ENCODE data around the gene SETBP1. TPM values are rescaled to one million over a fixed set of nuclear protein-coding genes. Genes with fewer than 3 reads are reported as not detected.

SETBP1 gene
- total and polyA plus RNA-seq, 2 of the 8 experiments (the other 6 are each of a cell fraction or from before 2014, with no cell fraction given), result 2.0 to 6.5 TPM

GRCh38 chr18:44709307-44710126 lies 28.8 kb downstream of the SETBP1 start:
- H4K8ac ChIP-seq (ENCODE audit: extremely low read depth, insufficient read depth, low read length), result no peak overlapping the region
- no peaks in the 10 kb centered on the region for H4K20me1 ChIP-seq (replicated peaks in 1 of 2; ENCODE audit: control insufficient read depth in 1 of 2, insufficient read depth in 2 of 2, low read length in 2 of 2)
- H3K27ac ChIP-seq (ENCODE audit: low read depth, low read length), result no peak overlapping the region
- no peak overlapping the region for H3K23ac ChIP-seq (ENCODE audit: insufficient read length)
- no peak overlapping the region for H2BK15ac ChIP-seq (ENCODE audit: low read length)
- no peak overlapping the region for H3K56ac ChIP-seq (replicated peaks; ENCODE audit: insufficient read length, low read depth, low read length)
- no peak overlapping the region for H2AK5ac ChIP-seq (ENCODE audit: low read depth, low read length)
- DNase-seq (ENCODE audit: low read depth in 1 of 2, low spot score in 2 of 2) (no peak), FAIRE-seq (no peak)
- H3K4me1 ChIP-seq (replicated peaks in 1 of 4; ENCODE audit: control insufficient read depth in 3 of 4, insufficient read depth in 4 of 4, low read length in 3 of 4), result peaks cover 0 to 9% (median 6%) of the 10 kb centered on the region in 4 experiments; a peak in 5 of 7 replicates
- no peaks in the 10 kb centered on the region for H3K27me3 ChIP-seq (replicated peaks in 1 of 4; ENCODE audit: control insufficient read depth in 3 of 4, extremely low read depth in 1 of 4, insufficient read depth in 3 of 4, low read length in 3 of 4)
- no peak overlapping the region for H2BK20ac ChIP-seq (ENCODE audit: low read length)
- H2BK12ac ChIP-seq (ENCODE audit: low read depth, low read length), result no peak overlapping the region
- no peak for TF ChIP-seq NRF1 (IDR thresholded peaks at IDR 0.05; ENCODE audit: low read depth, low read length)
- TF ChIP-seq SUZ12 (IDR thresholded peaks at IDR 0.05; ENCODE audit: low read length), result no peak
- no peak for TF ChIP-seq POU5F1 (IDR thresholded peaks at IDR 0.05; ENCODE audit: low read depth, low read length)
- TF ChIP-seq, protein P1, sequence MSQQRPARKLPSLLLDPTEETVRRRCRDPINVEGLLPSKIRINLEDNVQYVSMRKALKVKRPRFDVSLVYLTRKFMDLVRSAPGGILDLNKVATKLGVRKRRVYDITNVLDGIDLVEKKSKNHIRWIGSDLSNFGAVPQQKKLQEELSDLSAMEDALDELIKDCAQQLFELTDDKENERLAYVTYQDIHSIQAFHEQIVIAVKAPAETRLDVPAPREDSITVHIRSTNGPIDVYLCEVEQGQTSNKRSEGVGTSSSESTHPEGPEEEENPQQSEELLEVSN (IDR thresholded peaks at IDR 0.05), result no peak
- H3K14ac ChIP-seq (ENCODE audit: insufficient read length), result no peak overlapping the region
- POLR2A ChIA-PET (ENCODE audit: partially characterized antibody), result no interaction called here
- H3K18ac ChIP-seq (ENCODE audit: extremely low read depth, low read length), result no peak overlapping the region
- H3K9ac ChIP-seq (replicated peaks in 1 of 4; ENCODE audit: extremely low read depth in 1 of 4, low read depth in 3 of 4, low read length in 3 of 4), result no peak overlapping the region
- no peak overlapping the region for H2BK5ac ChIP-seq (ENCODE audit: low read depth, low read length)
- H4K5ac ChIP-seq (ENCODE audit: insufficient read length, low read depth, low read length), result no peak overlapping the region
- no peak overlapping the region for H3K4me2 ChIP-seq (ENCODE audit: insufficient read depth in 1 of 2, low read depth in 2 of 2, low read length in 2 of 2)
- H3K36me3 ChIP-seq (ENCODE audit: control insufficient read depth in 2 of 4, insufficient read depth in 4 of 4, low read length in 3 of 4), result no peaks in the 10 kb centered on the region
- H4K91ac ChIP-seq (replicated peaks; ENCODE audit: insufficient read length, low read length), result no peak overlapping the region
- 83% methylated on average over 9 of the region's 9 CpGs; no CpG with 5 or more reads in 1 of the 2 experiments for WGBS, 2 experiments (ENCODE audit: extremely low coverage in 1 of 2, insufficient coverage in 1 of 2, insufficient read length in 1 of 2, insufficient replicate concordance in 2 of 2, low coverage in 1 of 2, low lambda C conversion rate in 2 of 2, missing lambda C conversion rate in 1 of 2)
- H2BK120ac ChIP-seq (replicated peaks; ENCODE audit: low read depth, low read length), result no peak overlapping the region
- H3K79me2 ChIP-seq (ENCODE audit: control insufficient read depth in 1 of 2, insufficient read depth in 2 of 2, low read length in 2 of 2), result no peaks in the 10 kb centered on the region
- H2AFZ ChIP-seq (ENCODE audit: low read length), result no peak overlapping the region
- no peaks in the 10 kb centered on the region for H3K23me2 ChIP-seq (ENCODE audit: low read depth, low read length)
- no peaks in the 10 kb centered on the region for H3K9me3 ChIP-seq (ENCODE audit: insufficient read depth in 2 of 2, low read depth in 1 of 2, low read length in 1 of 2)
- CTCF ChIA-PET (ENCODE audit: partially characterized antibody), result interaction anchor here (1.2 kb wide), 1 partner anchor 263 kb away, joined by 5 read pairs; no protein-coding TSS in a partner anchor
- no peaks in the 10 kb centered on the region for H3K79me1 ChIP-seq (ENCODE audit: low read depth, low read length)
- H3K4me3 ChIP-seq (ENCODE audit: extremely low read depth in 1 of 4, insufficient read depth in 2 of 4, low read depth in 3 of 4, low read length in 4 of 4), result no peak overlapping the region
- H3K4ac ChIP-seq (replicated peaks; ENCODE audit: insufficient read length, low read depth, low read length), result no peak overlapping the region

Data from H1 (cell line).